Measurements from ENCODE around the gene FNBP1L.
"Not testable (repeated sequence)": the region's sequence is repeated elsewhere in the genome, so short reads cannot be mapped to it uniquely, and the experiment has no call there.

The FNBP1L gene

GRCh38 chr1:93588955-93589354 lies 141.0 kb downstream of the FNBP1L start:
- Histone ChIP-seq H3K27me3 (ENCODE audit: control insufficient read depth, insufficient read depth, low read length) (no peaks in the 10 kb centered on the region), H3K9ac (ENCODE audit: low read depth, low read length) (no peak overlapping the region), H3K36me3 (ENCODE audit: control insufficient read depth, insufficient read depth, low read length) (peaks cover 9% of the 10 kb centered on the region), H3K9me3 (ENCODE audit: control insufficient read depth, insufficient read depth, low read length) (no peaks in the 10 kb centered on the region), H3K4me1 (ENCODE audit: control insufficient read depth, insufficient read depth, low read length) (peaks cover 5% of the 10 kb centered on the region), H3K4me3 (ENCODE audit: low read depth, low read length) (no peak overlapping the region)

- not testable (repeated sequence) for H3K4me3 ChIP-seq (ENCODE audit: low read depth, low read length); H3K9me3 ChIP-seq (ENCODE audit: control insufficient read depth, insufficient read depth, low read length); H3K27me3 ChIP-seq (ENCODE audit: control insufficient read depth, insufficient read depth, low read length); H3K4me1 ChIP-seq (ENCODE audit: control insufficient read depth, insufficient read depth, low read length); H3K36me3 ChIP-seq (ENCODE audit: control insufficient read depth, insufficient read depth, low read length); H3K9ac ChIP-seq (ENCODE audit: low read depth, low read length)
These were observed 143.4 kb downstream of the FNBP1L start for GRCh38 chr1:93591291-93591675.

- Histone ChIP-seq H3K9ac (ENCODE audit: low read depth, low read length) (no peak overlapping the region), H3K4me1 (ENCODE audit: control insufficient read depth, insufficient read depth, low read length) (peaks cover 8% of the 10 kb centered on the region), H3K36me3 (ENCODE audit: control insufficient read depth, insufficient read depth, low read length) (peaks cover 8% of the 10 kb centered on the region), H3K4me3 (ENCODE audit: low read depth, low read length) (no peak overlapping the region), H3K27me3 (ENCODE audit: control insufficient read depth, insufficient read depth, low read length) (no peaks in the 10 kb centered on the region), H3K9me3 (ENCODE audit: control insufficient read depth, insufficient read depth, low read length) (no peaks in the 10 kb centered on the region)
These were observed 144.0 kb downstream of the FNBP1L start for GRCh38 chr1:93591676-93592550.

- Histone ChIP-seq H3K27me3 (ENCODE audit: control insufficient read depth, insufficient read depth, low read length) (no peaks in the 10 kb centered on the region), H3K4me3 (ENCODE audit: low read depth, low read length) (no peak overlapping the region), H3K9ac (ENCODE audit: low read depth, low read length) (no peak overlapping the region), H3K9me3 (ENCODE audit: control insufficient read depth, insufficient read depth, low read length) (no peaks in the 10 kb centered on the region), H3K36me3 (ENCODE audit: control insufficient read depth, insufficient read depth, low read length) (peaks cover 8% of the 10 kb centered on the region), H3K4me1 (ENCODE audit: control insufficient read depth, insufficient read depth, low read length) (peaks cover 8% of the 10 kb centered on the region)
These were observed 144.6 kb downstream of the FNBP1L start for GRCh38 chr1:93592551-93592949.

- H3K4me3 ChIP-seq (ENCODE audit: low read depth, low read length) = no peak overlapping the region
- no peaks in the 10 kb centered on the region for H3K27me3 ChIP-seq (ENCODE audit: control insufficient read depth, insufficient read depth, low read length)
- H3K36me3 ChIP-seq (ENCODE audit: control insufficient read depth, insufficient read depth, low read length) = peaks cover under 1% of the 10 kb centered on the region
- peaks cover 8% of the 10 kb centered on the region for H3K4me1 ChIP-seq (ENCODE audit: control insufficient read depth, insufficient read depth, low read length)
- H3K9me3 ChIP-seq (ENCODE audit: control insufficient read depth, insufficient read depth, low read length) = no peaks in the 10 kb centered on the region
- H3K9ac ChIP-seq (ENCODE audit: low read depth, low read length) = no peak overlapping the region
These were observed 146.1 kb downstream of the FNBP1L start for GRCh38 chr1:93593854-93594602.

- no peaks in the 10 kb centered on the region for H3K9me3 ChIP-seq (ENCODE audit: control insufficient read depth, insufficient read depth, low read length)
- H3K4me3 ChIP-seq (ENCODE audit: low read depth, low read length) = no peak overlapping the region
- H3K4me1 ChIP-seq (ENCODE audit: control insufficient read depth, insufficient read depth, low read length) = peaks cover 8% of the 10 kb centered on the region
- no peaks in the 10 kb centered on the region for H3K36me3 ChIP-seq (ENCODE audit: control insufficient read depth, insufficient read depth, low read length)
- no peak overlapping the region for H3K9ac ChIP-seq (ENCODE audit: low read depth, low read length)
- H3K27me3 ChIP-seq (ENCODE audit: control insufficient read depth, insufficient read depth, low read length) = no peaks in the 10 kb centered on the region
These were observed 146.6 kb downstream of the FNBP1L start for GRCh38 chr1:93594603-93594880.

DNA sequence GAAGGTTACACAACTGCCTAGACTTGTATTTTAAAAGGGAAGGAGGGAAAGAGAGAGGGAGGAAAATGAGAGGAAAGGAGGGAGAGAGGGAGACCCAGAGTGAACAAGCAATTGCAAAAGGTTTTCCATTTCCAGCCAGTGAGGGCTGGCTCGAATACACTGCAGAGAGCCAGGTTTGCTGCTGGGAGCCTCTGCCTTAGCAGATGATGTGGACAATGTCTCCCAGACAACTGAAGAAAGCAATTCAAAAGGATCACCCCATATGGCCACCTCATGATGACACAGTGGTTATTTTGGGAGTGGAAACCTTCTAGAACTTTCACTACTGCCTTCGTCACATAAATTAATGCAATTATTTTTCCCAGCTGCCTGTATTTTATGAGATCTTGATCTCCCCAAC lies 147.3 kb downstream of the FNBP1L start:
- no peaks in the 10 kb centered on the region for H3K9me3 ChIP-seq (ENCODE audit: control insufficient read depth, insufficient read depth, low read length)
- H3K4me1 ChIP-seq (ENCODE audit: control insufficient read depth, insufficient read depth, low read length) = peaks cover 8% of the 10 kb centered on the region
- no peak overlapping the region for H3K9ac ChIP-seq (ENCODE audit: low read depth, low read length)
- no peaks in the 10 kb centered on the region for H3K36me3 ChIP-seq (ENCODE audit: control insufficient read depth, insufficient read depth, low read length)
- H3K4me3 ChIP-seq (ENCODE audit: low read depth, low read length) = no peak overlapping the region
- H3K27me3 ChIP-seq (ENCODE audit: control insufficient read depth, insufficient read depth, low read length) = no peaks in the 10 kb centered on the region

DNA sequence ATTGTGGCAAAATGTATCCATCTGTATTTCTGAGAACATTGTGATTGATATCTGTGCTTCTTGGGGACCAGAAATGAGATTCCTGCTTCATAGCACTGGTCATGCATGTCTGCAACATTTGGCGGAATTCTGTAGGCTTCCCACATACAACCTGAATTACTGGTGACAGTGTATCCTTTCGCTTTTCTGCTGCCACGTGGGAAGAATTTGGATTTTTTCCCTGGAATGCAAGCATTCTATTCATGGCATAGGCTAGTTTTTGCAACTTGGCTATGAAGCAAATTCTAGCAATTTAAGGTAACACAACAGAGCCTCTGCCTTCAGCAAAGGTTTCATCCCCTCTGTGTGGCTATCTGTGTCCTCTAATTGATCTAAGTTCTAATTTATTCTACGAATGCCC lies 147.8 kb downstream of the FNBP1L start:
- no peak overlapping the region for H3K9ac ChIP-seq (ENCODE audit: low read depth, low read length)
- H3K4me3 ChIP-seq (ENCODE audit: low read depth, low read length) = no peak overlapping the region
- no peaks in the 10 kb centered on the region for H3K9me3 ChIP-seq (ENCODE audit: control insufficient read depth, insufficient read depth, low read length)
- H3K4me1 ChIP-seq (ENCODE audit: control insufficient read depth, insufficient read depth, low read length) = peaks cover 8% of the 10 kb centered on the region
- no peaks in the 10 kb centered on the region for H3K27me3 ChIP-seq (ENCODE audit: control insufficient read depth, insufficient read depth, low read length)
- H3K36me3 ChIP-seq (ENCODE audit: control insufficient read depth, insufficient read depth, low read length) = no peaks in the 10 kb centered on the region

- Histone ChIP-seq H3K36me3 (ENCODE audit: control insufficient read depth, insufficient read depth, low read length) (no peaks in the 10 kb centered on the region), H3K4me3 (ENCODE audit: low read depth, low read length) (no peak overlapping the region), H3K9me3 (ENCODE audit: control insufficient read depth, insufficient read depth, low read length) (no peaks in the 10 kb centered on the region), H3K9ac (ENCODE audit: low read depth, low read length) (no peak overlapping the region), H3K4me1 (ENCODE audit: control insufficient read depth, insufficient read depth, low read length) (peaks cover 8% of the 10 kb centered on the region), H3K27me3 (ENCODE audit: control insufficient read depth, insufficient read depth, low read length) (no peaks in the 10 kb centered on the region)
These were observed 148.6 kb downstream of the FNBP1L start for GRCh38 chr1:93596329-93597089.

DNA sequence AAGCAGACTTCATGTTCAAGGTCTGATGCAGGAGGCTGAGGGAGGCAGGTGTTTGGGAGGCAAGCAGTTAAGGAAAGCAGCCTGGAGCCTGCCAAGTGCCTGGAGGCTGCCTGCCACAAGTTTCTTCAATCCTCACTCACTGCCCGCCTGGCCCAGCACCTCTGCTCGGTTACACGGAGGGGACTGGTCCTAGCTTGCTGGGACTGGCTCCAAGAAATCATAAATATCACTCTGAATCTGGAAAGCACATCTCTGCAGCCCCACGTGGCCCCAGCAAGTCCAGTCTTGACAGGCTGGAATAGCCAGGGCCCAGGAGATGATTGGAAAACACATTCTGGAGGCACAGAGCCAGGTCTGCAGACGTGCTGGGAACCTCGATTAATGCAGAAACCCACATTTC lies 149.8 kb downstream of the FNBP1L start:
- Histone ChIP-seq H3K9ac (ENCODE audit: low read depth, low read length) (no peak overlapping the region), H3K9me3 (ENCODE audit: control insufficient read depth, insufficient read depth, low read length) (no peaks in the 10 kb centered on the region), H3K27me3 (ENCODE audit: control insufficient read depth, insufficient read depth, low read length) (no peaks in the 10 kb centered on the region), H3K36me3 (ENCODE audit: control insufficient read depth, insufficient read depth, low read length) (no peaks in the 10 kb centered on the region), H3K4me1 (ENCODE audit: control insufficient read depth, insufficient read depth, low read length) (peaks cover 8% of the 10 kb centered on the region), H3K4me3 (ENCODE audit: low read depth, low read length) (no peak overlapping the region)

GRCh38 chr1:93598396-93598795 lies 150.5 kb downstream of the FNBP1L start:
- peaks cover 8% of the 10 kb centered on the region for H3K4me1 ChIP-seq (ENCODE audit: control insufficient read depth, insufficient read depth, low read length)
- no peak overlapping the region for H3K4me3 ChIP-seq (ENCODE audit: low read depth, low read length)
- H3K27me3 ChIP-seq (ENCODE audit: control insufficient read depth, insufficient read depth, low read length) = no peaks in the 10 kb centered on the region
- H3K9ac ChIP-seq (ENCODE audit: low read depth, low read length) = no peak overlapping the region
- H3K9me3 ChIP-seq (ENCODE audit: control insufficient read depth, insufficient read depth, low read length) = no peaks in the 10 kb centered on the region
- H3K36me3 ChIP-seq (ENCODE audit: control insufficient read depth, insufficient read depth, low read length) = no peaks in the 10 kb centered on the region

All from iPS-15b (cell line).